Panc1 (cell line): ENCODE data around the gene TCF3.

Source experiments
- POLR2AphosphoS5 ChIP-seq: IDR thresholded peaks from 2 replicates; pipeline ENCODE4 v1.6.1; 2012; ENCODE audit warnings: mild to moderate bottlenecking, low read depth, low read length, moderate library complexity
- SIN3A ChIP-seq: IDR thresholded peaks from 2 replicates; pipeline ENCODE4 v1.6.1; 2012; ENCODE audit warnings: low read depth, mild to moderate bottlenecking, low read length, moderate library complexity, borderline replicate concordance; ENCODE audit not compliant: insufficient read depth
- TCF7L2 ChIP-seq: IDR thresholded peaks from 2 replicates; pipeline ENCODE4 v1.6.1; 2011; ENCODE audit warnings: mild to moderate bottlenecking, low read depth, low read length, inconsistent platforms
- TF ChIP-seq, protein P1 (sequence below): fragments of 450-650 bp; IDR thresholded peaks from 2 replicates; pipeline ENCODE4 v1.5.1; 2017; ENCODE audit warnings: mild to moderate bottlenecking

DNA sequence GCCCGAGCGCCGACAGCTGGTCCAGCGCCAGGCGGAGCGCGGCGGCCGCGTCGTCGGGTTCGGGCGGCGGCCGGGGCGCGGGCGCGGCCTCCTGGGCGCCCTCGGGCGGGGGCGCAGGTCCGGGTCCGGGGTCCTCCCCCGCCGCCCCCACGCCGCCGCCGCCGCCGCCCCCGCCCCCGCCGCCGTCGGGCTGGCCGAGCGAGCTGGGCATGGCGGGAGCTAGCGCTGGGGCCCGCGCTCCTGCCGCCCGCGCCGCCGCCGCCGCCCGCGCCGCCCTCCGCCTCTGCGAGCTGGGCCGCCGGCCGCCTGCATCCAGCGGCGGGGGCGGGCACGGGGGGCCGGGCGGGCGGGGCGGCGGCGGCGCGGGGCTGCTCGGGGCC lies 84.6 kb downstream of the TCF3 start:
- TF ChIP-seq, protein P1, sequence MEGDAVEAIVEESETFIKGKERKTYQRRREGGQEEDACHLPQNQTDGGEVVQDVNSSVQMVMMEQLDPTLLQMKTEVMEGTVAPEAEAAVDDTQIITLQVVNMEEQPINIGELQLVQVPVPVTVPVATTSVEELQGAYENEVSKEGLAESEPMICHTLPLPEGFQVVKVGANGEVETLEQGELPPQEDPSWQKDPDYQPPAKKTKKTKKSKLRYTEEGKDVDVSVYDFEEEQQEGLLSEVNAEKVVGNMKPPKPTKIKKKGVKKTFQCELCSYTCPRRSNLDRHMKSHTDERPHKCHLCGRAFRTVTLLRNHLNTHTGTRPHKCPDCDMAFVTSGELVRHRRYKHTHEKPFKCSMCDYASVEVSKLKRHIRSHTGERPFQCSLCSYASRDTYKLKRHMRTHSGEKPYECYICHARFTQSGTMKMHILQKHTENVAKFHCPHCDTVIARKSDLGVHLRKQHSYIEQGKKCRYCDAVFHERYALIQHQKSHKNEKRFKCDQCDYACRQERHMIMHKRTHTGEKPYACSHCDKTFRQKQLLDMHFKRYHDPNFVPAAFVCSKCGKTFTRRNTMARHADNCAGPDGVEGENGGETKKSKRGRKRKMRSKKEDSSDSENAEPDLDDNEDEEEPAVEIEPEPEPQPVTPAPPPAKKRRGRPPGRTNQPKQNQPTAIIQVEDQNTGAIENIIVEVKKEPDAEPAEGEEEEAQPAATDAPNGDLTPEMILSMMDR, result no peak
- no peak for TF ChIP-seq POLR2AphosphoS5
- no peak for TF ChIP-seq TCF7L2
- no peak for TF ChIP-seq SIN3A
